ENCODE data around the gene KCNK10.

The KCNK10 gene

GRCh38 chr14:88201851-88202250, 121.2 kb downstream of the KCNK10 start:
- TF ChIP-seq CTCF (IDR thresholded peaks at IDR 0.05; ENCODE audit: low read length) (no peak), EZH2 (IDR thresholded peaks at IDR 0.05; ENCODE audit: borderline replicate concordance, low read length) (no peak)
- no peak overlapping the region for H3K4me2 ChIP-seq (ENCODE audit: low read length)
- no peaks in the 10 kb centered on the region for H3K79me2 ChIP-seq (ENCODE audit: insufficient read depth, low read length)
- H3K9me3 ChIP-seq (ENCODE audit: low read length): no peaks in the 10 kb centered on the region
- H2AFZ ChIP-seq (ENCODE audit: low read length): no peak overlapping the region
- no peaks in the 10 kb centered on the region for H3K36me3 ChIP-seq (ENCODE audit: insufficient read depth, low read length)
- no peaks in the 10 kb centered on the region for H3K9me2 ChIP-seq (ENCODE audit: low read depth, low read length)
- H3K27me3 ChIP-seq (ENCODE audit: insufficient read depth, low read length): no peaks in the 10 kb centered on the region
- no peaks in the 10 kb centered on the region for H3F3A ChIP-seq (ENCODE audit: insufficient read depth, low read length)
- no peaks in the 10 kb centered on the region for H4K20me1 ChIP-seq (ENCODE audit: insufficient read depth, low read length)
- H3K9ac ChIP-seq (ENCODE audit: low read length): no peak overlapping the region
- no peak overlapping the region for H3K27ac ChIP-seq (ENCODE audit: low read depth, low read length, poor library complexity, severe bottlenecking)
- no peak overlapping the region for H3K4me3 ChIP-seq (ENCODE audit: low read depth, low read length, poor library complexity, severe bottlenecking)
- H3K4me1 ChIP-seq (ENCODE audit: insufficient read depth, low read length, severe bottlenecking): no peaks in the 10 kb centered on the region

GRCh38 chr14:88199882-88200281, 123.2 kb downstream of the KCNK10 start:
- TF ChIP-seq EZH2 (IDR thresholded peaks at IDR 0.05; ENCODE audit: borderline replicate concordance, low read length) (no peak), CTCF (IDR thresholded peaks at IDR 0.05; ENCODE audit: low read length) (no peak)
- H3K9me3 ChIP-seq (ENCODE audit: low read length): no peaks in the 10 kb centered on the region

GRCh38 chr14:88198446-88198845, 124.6 kb downstream of the KCNK10 start:
- Histone ChIP-seq H3K9me2 (ENCODE audit: low read depth, low read length) (no peaks in the 10 kb centered on the region), H3K4me1 (ENCODE audit: insufficient read depth, low read length, severe bottlenecking) (no peaks in the 10 kb centered on the region), H3K9ac (ENCODE audit: low read length) (no peak overlapping the region), H3K9me3 (ENCODE audit: low read length) (no peaks in the 10 kb centered on the region), H3K79me2 (ENCODE audit: insufficient read depth, low read length) (no peaks in the 10 kb centered on the region), H3K36me3 (ENCODE audit: insufficient read depth, low read length) (no peaks in the 10 kb centered on the region), H3K27me3 (ENCODE audit: insufficient read depth, low read length) (no peaks in the 10 kb centered on the region; the same call in 1 of the 2 replicates), H3K27ac (ENCODE audit: low read depth, low read length, poor library complexity, severe bottlenecking) (no peak overlapping the region), H2AFZ (ENCODE audit: low read length) (no peak overlapping the region), H3K4me2 (ENCODE audit: low read length) (no peak overlapping the region), H4K20me1 (ENCODE audit: insufficient read depth, low read length) (no peaks in the 10 kb centered on the region), H3F3A (ENCODE audit: insufficient read depth, low read length) (no peaks in the 10 kb centered on the region), H3K4me3 (ENCODE audit: low read depth, low read length, poor library complexity, severe bottlenecking) (no peak overlapping the region)
- no peak for TF ChIP-seq EZH2 (IDR thresholded peaks at IDR 0.05; ENCODE audit: borderline replicate concordance, low read length)
- TF ChIP-seq CTCF (IDR thresholded peaks at IDR 0.05; ENCODE audit: low read length): no peak

More at GRCh38 chr14:88199882-88200281, 123.2 kb downstream of the KCNK10 start:
- no peak overlapping the region for H3K27ac ChIP-seq (ENCODE audit: low read depth, low read length, poor library complexity, severe bottlenecking)
- no peaks in the 10 kb centered on the region for H3K4me1 ChIP-seq (ENCODE audit: insufficient read depth, low read length, severe bottlenecking)
- no peaks in the 10 kb centered on the region for H3K36me3 ChIP-seq (ENCODE audit: insufficient read depth, low read length)
- no peaks in the 10 kb centered on the region; the same call in 1 of the 2 replicates for H3K27me3 ChIP-seq (ENCODE audit: insufficient read depth, low read length)
- no peak overlapping the region for H3K4me2 ChIP-seq (ENCODE audit: low read length)
- no peaks in the 10 kb centered on the region for H3K9me2 ChIP-seq (ENCODE audit: low read depth, low read length)
- no peaks in the 10 kb centered on the region for H3K79me2 ChIP-seq (ENCODE audit: insufficient read depth, low read length)
- H3K4me3 ChIP-seq (ENCODE audit: low read depth, low read length, poor library complexity, severe bottlenecking): no peak overlapping the region
- no peaks in the 10 kb centered on the region for H3F3A ChIP-seq (ENCODE audit: insufficient read depth, low read length)
- no peak overlapping the region for H3K9ac ChIP-seq (ENCODE audit: low read length)
- no peaks in the 10 kb centered on the region for H4K20me1 ChIP-seq (ENCODE audit: insufficient read depth, low read length)
- no peak overlapping the region for H2AFZ ChIP-seq (ENCODE audit: low read length)

Data from OCI-LY1 (cell line).